ENCODE measurements around the gene UCK1.

UCK1 gene

GRCh38 chr9:131496844-131497405 is 34.1 kb downstream of the UCK1 start:
- DNase-seq (ENCODE audit: low spot score) = no peak

GRCh38 chr9:131495785-131496184 is 35.3 kb downstream of the UCK1 start:
- DNase-seq (ENCODE audit: low spot score) = no peak

GRCh38 chr9:131494296-131494870 is 36.7 kb downstream of the UCK1 start:
- no peak for DNase-seq (ENCODE audit: low spot score)

DNA sequence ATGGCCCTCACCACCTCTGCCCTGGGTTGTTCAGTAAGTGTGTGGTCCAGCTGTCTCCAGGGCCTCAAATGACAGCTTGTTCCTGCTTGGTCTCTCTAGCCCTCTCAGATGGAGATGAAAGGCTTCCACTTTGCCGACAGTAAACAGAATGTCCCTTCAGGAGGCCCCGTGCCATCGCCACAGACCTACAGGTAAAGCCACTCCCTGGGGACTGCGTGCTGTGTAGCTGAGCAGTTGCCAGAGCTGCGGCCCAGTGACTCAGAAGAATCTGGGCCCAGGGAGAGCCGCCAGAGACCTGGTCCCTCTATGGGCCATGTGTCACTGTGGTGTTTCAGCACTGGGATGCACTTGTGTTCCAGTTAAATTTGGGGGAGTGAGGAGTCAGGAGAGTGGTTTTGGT is 39.0 kb downstream of the UCK1 start:
- no peak for DNase-seq (ENCODE audit: low spot score)

DNA sequence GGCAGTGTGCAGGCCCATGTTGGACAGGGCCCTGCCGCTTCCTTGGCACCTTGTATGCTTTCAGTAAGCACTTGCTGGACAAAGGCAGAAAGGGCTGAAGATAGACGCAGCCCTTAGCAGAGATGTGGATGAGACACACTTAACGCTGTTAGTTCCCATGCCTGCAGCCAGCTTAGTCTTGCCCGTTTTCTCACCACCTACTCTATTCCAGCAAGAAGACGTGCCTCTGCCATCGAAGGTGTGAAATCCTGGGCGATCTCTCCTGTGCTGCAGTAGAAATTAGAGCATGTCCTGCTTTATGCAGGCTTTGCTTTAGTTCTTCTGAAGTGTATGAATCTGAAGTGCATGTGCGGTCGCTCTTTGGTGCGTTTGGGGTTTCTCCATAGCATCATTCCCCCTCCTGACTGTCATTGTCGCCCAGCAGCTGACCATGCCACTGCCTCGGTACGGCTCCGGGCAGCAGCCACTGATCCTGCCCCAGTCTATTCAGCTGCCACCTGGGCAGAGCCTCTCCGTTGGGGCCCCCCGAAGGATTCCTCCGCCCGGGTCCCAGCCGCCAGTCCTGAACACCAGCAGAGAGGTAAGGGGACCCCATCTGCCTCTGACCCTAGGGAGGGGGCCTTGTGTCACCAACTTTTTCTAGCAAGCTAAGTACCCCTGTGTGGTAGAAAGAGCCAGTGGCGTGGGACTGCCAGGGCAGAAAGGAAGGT is 39.9 kb downstream of the UCK1 start:
- DNase-seq (ENCODE audit: low spot score) = no peak

GRCh38 chr9:131490514-131490913 is 40.5 kb downstream of the UCK1 start:
- no peak for DNase-seq (ENCODE audit: low spot score)

- DNase-seq (ENCODE audit: low spot score) = no peak
Observed at GRCh38 chr9:131487621-131488031, 43.4 kb downstream of the UCK1 start.

DNA sequence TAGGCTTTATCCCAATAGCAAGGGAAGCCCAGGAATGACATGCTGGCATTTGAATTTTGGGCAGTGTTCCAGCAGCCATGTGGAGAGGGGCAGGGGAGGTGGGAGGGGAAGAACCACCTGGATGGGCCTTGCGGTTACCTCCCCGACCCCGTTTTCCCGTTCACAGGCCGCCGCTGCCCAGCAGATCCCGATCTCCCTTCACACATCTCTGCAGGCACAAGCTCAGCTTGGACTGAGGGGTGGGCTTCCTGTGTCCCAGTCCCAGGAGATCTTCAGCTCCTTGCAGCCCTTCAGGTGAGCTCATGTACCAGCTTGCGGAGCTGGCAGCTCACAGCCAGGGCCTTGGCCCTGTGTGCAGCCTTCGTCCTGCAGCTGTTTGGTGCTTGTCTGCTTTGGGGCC is 44.1 kb downstream of the UCK1 start:
- no peak for DNase-seq (ENCODE audit: low spot score)

DNA sequence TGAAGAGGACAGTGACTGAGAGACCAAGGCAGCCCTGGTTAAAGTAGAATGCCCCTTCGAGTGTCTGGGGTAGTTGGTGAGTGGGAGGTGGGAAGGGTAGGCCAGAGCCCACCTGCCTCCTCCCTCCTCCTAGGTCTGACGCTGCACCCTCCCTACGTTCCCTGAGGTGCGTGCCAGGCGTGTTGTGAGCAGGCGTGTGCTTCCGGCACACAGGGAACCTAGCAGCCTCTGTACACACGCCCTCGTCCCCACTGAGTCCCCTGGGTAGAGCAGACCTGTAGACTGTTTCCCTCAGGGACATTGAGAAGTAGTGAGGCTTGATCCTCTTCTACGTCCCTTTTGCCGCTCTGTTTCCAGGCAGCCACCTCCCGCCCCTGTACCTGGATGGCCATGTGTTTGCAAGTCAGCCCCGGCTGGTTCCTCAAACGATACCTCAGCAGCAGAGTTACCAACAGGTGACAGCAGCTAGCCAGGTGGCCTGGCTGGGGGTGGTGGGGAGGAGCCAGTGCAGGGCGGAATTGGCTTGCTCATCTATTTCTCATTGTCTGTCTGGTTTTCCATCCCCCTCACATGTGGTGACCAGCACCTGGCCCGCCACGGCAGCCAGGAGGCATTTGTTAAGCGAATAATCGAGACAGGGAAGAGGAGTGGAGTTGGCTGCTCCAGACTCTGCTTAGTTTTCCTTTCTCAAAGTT is 45.2 kb downstream of the UCK1 start:
- DNase-seq (ENCODE audit: low spot score) = no peak

DNA sequence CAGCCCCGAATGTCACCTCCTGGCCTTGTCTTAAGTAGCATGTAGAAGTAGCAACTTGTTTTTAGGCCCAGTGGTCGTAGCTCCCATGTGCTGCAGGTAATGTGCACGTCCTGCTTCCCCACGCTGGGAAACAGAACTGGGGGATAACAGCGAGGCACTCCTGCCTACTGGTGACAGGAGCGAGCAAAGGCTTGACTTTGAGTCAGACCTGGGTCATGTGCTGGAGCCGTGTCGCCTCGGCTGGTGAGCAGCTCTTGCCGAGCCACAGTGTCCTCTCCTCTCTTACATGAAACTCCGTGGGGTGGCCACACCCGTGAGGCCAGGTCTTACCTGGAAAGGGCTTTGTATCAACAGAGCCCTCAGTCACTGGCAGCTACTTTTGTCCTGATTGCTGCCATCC is 45.9 kb downstream of the UCK1 start:
- DNase-seq (ENCODE audit: low spot score) = no peak

- no peak for DNase-seq (ENCODE audit: low spot score)
Observed at GRCh38 chr9:131484560-131485185, 46.4 kb downstream of the UCK1 start.

DNA sequence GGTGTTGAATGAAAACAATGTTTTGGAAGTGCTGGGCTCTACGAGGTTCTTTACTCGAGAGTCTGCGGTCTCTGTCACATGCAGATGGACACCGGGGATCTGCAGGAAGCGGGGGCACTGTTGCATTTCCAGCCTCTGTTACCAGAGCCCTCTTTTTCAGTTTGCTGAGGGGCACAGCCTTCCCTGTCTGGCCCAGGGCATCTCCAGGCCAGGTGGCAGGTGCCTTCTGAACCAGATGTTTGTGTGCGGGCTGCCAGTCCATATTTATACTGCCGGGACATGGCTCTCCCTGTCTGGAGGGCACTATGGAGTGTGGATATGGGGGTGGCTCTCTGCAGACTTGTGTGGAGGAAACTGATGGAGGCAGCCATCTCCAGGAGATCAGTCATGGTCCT is 47.0 kb downstream of the UCK1 start:
- DNase-seq (ENCODE audit: low spot score) = no peak

GRCh38 chr9:131483319-131484050 is 47.6 kb downstream of the UCK1 start:
- DNase-seq (ENCODE audit: low spot score) = no peak

DNA sequence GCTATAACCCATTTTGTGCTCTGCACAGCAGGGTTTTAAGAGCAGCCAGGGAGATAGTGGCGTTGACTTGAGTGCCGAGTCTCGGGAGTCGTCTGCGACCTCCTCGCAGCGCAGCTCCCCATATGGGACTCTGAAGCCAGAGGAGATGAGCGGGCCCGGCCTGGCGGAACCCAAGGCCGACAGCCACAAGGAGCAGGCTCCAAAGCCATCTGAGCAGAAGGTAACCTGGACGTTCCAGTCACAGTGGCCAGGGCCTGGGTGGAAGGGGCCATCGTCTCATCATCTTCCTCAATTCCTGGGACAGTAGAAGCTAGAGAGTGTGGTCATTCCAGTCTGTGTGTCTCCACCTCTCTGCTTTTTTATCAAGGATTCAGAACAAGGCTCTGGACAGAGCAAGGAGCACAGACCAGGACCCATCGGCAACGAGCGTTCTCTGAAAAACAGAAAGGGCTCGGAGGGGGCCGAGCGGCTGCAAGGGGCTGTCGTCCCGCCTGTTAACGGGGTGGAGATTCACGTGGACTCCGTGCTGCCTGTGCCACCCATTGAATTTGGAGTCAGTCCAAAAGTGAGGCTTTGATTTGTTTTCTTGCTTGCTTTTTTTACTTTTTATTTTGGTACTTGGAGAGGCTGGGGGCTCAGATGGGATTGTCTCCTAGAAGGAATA is 48.6 kb downstream of the UCK1 start:
- no peak for DNase-seq (ENCODE audit: low spot score)

DNA sequence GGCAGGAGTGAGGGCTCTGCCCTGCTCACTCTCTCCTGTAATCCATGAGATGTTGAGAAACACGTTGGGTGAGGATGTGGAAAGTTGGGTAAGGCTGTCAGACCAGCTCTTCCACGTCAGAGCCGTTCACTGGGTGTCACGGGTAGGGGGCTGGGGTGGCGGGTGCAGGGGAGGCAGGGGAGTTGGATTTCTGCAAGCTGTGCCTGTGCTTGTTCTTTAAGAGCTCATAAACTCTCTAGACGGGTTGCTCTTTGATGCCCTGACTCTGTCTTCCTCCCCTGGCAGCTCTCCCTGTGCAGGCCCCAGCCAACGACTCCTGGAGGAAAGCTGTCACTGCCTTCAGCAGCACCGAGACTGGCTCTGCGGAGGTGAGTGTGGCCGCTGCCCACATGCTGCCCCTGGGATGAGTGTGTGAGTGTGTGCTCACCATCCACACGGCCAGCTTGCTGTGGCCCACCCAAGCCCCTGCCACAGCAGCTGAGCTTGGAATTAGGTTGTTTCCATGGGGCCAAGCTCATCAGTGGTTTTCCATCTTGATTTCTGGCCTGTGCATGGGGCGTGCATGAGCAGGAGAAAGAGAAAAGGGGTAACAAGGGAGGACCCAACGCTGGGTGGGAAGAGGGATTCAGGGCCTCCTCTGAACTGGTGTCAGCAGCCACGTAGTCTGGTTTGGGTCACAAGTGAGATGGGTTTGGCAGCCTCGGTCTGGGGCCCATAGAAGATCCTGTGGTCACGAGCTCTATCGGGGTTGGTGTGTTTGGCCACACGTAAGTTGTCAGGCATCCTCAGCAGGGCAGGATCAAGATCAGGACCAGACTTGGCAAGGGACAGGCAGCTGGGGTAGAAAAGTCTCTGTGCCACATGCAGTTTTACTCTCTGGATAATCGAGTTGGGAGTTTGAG is 49.4 kb downstream of the UCK1 start:
- DNase-seq (ENCODE audit: low spot score) = no peak

GRCh38 chr9:131480258-131480657 is 50.8 kb downstream of the UCK1 start:
- DNase-seq (ENCODE audit: low spot score) = no peak

GRCh38 chr9:131478911-131479310 is 52.2 kb downstream of the UCK1 start:
- no peak for DNase-seq (ENCODE audit: low spot score)

DNA sequence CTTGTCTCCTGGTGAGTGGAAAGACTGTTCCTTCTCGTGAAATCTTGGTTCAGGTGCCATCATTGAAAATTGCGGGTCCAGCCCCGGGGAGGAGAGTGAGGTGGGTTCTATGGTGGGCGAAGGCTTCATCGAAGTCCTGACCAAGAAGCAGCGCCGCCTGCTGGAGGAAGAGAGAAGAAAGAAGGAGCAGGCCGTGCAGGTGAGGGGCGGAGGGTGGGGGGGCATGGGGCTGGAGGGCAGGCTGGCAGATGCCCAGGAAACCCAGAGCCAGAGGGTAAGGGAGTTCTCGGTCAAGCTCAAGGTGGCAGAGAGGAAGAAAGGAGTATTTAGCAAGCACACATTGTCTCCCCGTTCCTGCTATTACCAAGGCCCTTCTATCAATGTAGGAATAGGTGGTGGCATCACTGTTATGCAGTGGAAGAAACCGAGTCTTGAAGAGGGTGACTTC is 52.6 kb downstream of the UCK1 start:
- DNase-seq (ENCODE audit: low spot score) = peak; percentile 61

DNA sequence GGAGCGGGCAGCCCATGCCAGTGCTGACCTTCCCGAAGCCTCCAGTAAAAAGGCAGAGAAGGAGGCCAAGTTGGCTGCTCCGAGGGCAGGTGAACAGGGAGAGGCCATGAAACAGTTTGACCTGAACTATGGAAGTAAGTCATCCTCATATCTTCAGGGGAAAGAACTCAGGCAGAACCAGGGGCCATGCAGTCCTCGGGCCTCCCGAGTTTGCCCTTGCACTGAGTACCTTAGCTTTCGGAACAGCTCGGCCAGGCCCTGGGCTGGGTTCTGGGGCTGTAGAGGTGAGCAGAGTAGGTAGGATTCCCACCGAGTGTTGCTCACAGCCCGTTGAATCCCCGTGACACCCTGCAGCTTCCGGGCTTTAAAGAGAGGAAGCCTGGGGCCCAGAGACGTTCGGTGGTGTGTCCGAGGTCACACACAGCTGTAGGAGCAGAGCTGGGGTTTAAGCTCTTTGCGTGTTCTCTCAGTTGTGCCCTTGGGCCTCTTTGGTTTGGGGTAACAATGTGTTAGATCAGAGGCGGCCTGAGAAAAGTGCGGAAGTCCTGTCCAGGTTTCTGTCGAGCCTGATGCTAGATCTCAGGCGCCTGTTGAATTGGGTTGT is 53.1 kb downstream of the UCK1 start:
- no peak for DNase-seq (ENCODE audit: low spot score)

- DNase-seq (ENCODE audit: low spot score) = no peak
Observed at GRCh38 chr9:131477367-131477766, 53.7 kb downstream of the UCK1 start.
